HuH-7.5 (cell line): ENCODE measurements around the gene ABHD4.
"Not testable (repeated sequence)": the region's sequence is repeated elsewhere in the genome, so short reads cannot be mapped to it uniquely, and the experiment has no call there.

Experiments
- DNase-seq: peaks from one replicate; pipeline ENCODE4 v3.0.0; 2011; ENCODE audit warnings: low spot score

The ABHD4 gene

DNA sequence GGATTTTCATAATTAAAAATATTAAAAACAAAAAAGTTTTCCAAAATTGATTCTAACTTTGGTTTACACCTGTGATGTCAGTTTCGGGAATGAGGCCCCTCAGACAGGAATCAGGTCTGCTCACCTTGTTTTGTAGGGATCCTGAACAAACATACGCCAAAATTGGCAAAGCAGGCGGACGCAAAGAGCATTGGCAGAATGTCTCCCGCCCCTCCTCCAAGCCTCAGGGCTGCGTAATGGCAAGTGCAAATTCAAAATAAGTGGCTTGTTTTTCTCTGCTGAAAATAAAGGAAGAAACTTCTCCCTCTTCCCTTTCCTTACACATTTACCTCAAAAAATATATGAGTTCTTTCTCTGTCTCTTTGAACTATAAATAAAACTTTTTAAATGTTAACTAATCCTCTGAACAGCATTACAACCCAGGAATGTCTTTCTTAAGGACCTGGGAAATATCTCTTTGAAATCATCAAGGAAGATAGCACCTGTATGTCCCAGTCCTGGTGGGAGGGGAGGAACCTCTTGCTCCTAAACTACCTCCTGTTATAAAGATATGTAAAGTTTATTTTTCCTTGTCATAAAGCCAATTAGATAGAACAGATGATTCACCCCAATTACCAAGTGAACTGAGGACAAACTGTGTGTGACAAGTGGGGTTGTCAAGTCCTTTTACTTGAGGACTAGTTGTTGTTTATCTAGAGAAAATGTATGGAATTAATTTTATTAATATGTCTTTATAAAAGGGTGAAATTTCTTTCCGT, 29.6 kb downstream of the ABHD4 start:
- DNase-seq = no peak

DNA sequence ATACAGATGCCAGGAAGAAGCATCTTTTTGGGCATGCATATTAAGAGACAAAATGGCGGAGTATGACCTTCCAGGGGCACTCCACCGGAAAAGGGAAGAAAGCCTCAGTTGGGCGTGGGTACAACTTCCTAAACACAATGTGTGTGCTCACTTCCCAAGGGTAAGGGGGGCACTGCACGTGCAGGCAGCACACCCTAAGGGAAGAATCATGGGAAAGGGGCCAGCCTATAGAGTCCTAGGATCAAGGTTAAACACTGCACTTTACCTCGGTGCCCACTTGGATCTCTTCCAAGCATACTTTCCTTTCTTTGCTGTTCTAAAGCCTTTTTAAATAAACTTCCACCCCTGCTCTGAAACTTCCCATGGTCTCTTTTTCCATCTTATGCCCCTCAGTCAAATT, 31.3 kb downstream of the ABHD4 start:
- no peak for DNase-seq

DNA sequence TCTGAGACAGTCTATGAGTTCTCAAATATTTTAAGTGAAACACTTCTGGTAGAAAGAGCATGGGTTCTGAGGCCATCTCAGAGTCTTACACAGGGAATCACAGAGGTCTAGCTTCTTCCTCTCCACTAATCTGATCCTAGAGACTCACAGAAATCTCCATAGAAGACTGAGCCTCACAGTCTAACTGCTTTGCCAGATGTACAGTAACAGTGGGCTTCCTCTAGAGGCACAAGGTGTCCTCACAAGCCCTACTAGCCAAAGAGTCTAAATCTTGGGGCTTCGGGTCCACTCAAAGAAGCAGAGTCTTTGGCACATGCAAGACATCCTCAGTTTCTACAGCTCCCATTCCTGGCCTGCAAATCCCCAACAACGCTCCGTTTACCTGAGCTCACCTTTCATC, 32.0 kb downstream of the ABHD4 start:
- DNase-seq = no peak

DNA sequence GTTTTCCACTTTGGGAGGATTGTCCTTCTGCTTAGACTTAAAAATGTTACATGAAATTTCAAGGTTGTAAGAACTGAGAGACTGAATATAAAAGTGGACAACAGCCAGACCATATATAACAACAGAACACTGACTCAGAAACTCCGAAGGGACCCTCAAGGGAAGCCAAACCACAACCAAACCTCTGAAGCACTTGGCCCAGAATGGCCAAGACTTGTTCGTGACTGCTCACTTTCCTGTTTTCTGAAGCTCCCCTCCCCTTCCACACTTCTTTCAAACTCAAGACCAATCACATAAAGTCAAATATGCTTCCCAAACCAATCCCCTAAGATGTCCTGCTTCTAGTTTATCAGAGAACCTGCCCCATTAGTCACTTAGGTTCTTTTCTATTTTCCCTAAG, 32.4 kb downstream of the ABHD4 start:
- DNase-seq = no peak

DNA sequence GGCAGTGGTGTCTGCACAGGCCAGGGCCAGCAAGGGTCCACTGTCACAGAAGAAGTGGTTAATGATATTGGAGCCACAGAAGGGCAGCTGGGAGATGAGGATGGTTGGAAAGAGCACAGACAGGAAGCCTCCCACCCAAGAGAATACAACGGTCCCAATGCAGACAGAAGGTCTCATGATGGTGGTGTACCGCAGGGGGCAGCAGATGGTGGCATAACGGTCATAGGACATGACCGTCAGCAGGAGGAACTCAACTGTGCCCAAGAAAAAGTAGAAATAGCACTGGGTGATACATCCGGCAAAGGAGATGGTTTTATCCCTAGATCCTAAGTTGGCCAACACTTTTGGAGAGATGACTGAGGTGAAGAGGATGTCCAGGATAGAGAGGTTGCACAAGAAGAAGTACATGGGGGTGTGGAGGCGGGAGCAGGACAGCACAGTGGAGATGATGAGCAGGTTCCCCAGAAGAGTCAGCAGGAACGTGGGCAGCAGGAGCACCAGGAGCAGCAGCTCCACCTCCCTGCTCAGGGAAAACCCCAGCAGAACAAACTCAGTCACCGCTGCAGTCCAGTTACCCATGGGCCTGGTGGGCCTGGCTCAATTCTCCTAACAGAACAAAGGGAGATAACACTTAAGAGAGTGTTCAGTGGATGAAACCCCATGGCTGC, 36.3 kb downstream of the ABHD4 start:
- DNase-seq = no peak

DNA sequence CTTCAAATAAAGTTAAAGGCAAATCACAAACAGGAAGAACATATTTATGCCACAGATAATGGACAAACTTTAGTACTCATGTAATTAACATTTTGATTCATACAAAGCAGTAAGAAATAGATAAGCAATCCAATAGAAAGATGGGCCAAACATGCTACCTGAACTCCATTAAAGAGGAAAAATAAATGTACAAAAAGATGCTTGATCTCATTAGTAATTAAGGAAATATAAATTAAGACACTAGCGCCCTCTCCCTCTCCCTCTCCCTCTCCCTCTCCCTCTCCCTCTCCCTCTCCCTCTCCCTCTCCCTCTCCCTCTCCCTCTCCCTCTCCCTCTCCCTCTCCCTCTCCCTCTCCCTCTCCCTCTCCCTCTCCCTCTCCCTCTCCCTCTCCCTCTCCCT, 37.9 kb downstream of the ABHD4 start:
- DNase-seq = not testable (repeated sequence)

DNA sequence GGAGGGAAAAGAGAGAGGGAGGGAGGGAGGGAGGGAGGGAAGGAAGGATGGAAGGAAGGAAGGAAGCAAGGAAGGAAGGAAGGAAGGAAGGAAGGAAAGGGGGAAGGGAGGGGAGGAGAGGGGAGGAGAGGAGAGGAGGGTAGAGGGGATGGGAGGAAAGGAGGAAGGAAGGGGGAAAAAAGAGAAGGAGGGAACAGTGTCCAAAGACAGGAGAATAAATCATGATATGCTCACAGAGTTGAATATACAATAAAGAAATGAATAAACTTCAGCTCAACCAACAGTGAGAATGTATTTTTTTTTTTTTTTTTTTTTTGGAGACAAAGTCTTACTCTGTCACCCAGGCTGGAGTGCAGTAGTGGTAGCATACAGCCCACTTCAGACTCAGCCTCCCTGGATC, 42.1 kb downstream of the ABHD4 start:
- DNase-seq = no peak

DNA sequence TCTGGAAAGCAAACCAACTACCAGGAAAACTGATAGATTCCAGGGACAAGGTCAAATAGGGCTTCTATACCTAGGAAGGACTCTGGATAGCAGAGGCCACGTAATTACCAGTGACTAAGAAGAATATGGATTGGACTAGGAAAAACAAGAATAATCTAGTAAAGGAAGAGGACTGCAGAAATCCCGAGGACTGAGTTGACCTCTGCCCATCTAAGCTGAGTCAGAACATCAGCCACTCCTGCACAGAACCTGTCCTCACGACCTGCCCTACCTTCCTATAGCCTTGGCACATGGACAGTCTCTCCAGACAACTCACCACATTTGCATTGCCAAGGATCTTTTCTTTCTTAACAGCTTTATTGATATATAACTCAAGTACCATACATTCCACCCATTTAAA, 43.7 kb downstream of the ABHD4 start:
- peak; percentile 28 for DNase-seq

DNA sequence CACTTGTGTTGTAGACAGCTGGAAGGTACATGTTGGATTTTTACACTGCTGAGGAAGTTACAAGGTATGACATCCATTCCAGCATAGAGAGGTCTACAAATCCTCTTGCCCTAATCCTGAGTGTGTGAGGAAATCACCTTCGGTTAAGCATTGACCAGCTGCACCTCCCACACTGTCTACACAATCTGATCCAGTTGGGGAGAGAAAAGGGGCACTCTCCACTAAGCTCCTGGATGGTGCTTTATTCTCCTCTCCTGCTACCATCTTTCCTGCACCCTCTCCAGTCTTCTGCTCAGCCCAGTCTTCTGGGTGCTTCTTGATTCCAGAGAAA, 46.2 kb downstream of the ABHD4 start, which contains the start of gene OR6J1:
Gene OR6J1 (minus strand): TSS at position 48 of the 331 bp plus-strand sequence. CDS start 9,541 bp downstream, outside the sequence.
- no peak for DNase-seq

DNA sequence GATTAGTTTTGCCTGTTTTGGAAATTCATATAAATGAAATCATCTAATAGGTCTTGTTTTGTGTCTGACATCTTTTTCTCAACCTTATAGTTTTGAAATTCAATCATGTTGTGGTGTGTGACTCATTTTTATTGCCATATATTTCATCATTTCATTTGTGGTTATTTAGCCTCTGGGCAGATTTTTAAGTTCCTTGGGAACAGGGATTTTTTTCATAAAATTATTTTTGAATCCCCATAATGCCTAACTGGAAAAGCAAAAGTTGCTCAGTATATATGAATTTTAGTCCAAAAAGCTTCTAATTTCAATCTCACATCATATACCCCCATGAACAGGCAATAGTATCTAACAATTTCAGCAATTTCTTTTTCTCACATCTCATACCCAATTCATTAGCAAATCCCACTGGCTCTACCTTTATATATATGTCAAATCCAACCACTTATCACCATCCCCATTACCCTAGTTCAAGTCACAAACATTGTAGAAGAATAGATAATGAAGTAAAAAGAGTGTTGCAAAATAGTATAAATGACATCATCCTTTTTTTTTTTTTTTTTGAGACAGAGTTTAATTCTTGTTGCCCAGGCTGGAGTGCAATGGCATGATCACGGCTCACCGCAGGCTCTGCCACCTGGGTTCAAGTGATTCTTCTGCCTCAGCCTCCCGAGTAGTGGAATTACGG, 48.6 kb downstream of the ABHD4 start:
- DNase-seq = no peak

DNA sequence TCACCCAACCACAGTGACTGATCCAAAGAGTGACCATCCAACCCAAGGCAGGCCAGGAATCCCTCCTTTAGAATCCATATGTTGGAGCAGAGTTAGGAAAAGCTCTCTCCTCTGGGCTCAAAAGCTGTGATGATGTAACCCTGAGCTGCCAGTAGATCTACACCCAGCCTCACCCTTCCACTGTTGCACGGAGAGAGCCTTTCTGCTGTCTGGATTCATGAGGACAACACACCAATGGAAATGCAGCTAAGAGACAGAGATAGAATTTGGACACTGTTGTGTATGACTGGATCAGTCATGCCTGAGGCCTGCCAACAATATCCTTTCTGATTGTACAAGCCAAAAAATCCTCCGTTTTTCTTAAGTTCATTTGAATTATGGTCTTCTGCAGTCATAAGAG, 50.4 kb downstream of the ABHD4 start:
- no peak for DNase-seq

DNA sequence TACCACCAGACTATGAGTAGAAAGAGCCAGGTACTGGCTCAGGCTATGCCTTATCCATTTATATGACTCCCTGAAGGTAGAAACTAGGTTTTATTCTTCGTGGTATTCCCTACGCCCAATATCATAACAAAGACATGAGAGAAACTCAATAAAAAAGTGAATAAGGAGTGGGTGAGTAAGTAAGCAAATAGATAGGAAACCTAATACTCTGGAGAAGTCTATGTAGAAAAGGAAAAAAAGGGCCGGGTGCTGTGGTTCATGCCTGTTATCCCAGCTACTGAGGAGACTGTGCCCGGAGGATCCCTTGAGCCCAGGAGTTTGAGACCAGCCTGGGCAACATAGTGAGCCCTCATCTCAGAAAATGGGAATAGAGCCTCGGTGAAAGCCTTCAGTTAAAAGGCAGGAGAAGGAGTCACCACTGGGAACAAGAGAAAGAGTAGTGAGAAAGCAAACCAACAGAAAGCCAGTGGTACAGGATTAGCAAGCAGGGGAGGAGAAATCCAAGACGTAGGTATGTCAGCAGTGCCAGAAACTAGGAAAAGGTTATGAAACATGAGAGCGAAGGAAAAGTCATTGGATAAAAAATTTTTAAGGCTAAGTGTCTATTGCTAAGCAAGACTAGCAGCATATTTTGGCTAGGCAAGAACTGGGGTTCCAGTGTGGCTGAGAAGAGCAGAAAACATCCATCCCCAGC, 52.1 kb downstream of the ABHD4 start:
- no peak for DNase-seq

DNA sequence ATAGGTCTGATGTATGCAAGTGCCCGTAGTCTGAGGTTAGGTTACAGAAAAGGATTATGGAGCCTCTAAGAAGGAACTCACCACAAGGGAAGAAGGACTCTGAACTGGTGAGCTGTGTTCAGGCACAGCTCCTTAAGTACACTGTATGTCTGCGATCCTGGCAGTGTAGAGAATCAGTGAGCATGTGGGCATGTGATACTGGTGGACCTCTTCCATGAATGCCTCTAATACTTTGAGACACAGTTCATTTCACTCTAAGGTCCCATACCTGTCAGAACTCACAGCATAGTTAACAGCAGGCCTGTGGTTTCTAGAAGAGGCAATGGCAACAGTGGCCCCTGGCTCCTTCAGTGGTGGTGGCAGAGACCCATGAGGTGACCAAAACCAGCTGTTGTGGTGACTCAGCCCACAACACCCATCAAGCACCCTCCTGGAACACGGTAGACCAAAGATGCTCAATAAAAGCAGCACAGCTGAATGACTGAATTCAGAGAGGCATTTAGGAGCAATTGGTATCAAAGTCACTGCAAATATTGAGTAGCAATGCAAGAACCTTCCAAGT, 52.9 kb downstream of the ABHD4 start:
- no peak for DNase-seq

DNA sequence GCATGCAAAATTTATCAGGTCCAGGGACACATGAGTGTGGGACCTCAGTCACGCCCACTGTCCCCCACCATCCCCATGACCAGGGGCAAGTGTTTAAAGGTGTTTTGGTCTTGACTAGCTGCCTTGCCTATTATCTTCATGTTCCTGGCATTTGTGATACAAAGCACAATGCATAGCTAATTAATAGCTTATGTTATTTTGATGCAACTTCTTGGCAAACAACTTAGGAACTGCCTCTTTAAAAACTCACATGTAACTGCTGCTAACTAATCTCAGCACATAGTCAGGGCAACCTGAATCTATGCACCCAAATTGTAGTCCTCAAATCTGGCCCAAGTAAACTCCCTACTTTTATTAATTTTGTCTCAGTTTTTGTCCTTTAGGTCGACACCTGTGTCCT, 53.5 kb downstream of the ABHD4 start:
- DNase-seq = no peak

DNA sequence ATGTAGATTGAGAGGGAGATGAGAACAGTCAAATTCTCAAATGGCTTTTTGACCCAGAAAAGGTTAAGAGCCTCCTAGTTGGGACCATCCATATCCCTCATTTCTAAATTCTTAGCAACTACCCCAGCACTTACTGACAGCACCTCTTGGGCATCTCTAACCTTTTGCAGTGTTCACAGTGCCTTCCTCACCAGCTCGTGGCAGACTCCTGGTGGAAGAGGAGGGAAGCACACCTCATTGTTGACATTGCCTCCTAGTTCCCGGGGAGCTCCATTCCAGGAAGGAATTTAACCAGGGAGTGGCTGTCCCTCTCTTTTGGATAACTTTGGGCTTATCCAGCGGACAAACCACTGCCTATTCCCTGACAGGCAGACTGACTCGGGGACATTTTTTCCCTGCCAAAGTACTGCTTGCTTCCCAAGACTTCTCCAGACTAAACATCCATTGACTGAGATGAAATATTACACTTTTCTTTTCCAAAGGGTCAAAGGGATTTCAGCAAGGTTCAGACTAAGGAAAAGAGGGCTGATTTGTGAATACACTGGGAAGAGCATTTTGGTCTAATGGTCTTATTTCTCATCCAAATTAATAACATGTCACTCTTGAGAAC, 55.0 kb downstream of the ABHD4 start:
- peak; percentile 68 for DNase-seq

DNA sequence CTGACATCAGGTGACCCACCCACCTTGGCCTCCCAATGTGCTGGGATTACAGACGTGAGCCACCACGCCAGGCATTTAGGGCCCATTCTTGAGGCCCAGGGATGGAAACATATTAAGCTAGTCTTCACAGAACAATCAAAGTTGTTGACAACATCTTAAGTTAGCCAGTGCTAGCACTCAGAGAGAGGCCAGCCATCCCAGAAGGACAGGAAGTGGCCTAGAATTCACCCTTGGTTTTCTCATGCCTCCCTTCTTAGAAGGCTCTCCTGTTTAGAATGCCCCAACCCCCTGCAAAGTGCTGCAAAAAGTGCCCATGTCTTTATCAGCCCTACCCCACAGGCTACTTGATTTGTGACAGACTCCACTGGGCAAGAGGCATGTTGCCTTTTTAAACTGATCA, 58.1 kb downstream of the ABHD4 start:
- DNase-seq = no peak

DNA sequence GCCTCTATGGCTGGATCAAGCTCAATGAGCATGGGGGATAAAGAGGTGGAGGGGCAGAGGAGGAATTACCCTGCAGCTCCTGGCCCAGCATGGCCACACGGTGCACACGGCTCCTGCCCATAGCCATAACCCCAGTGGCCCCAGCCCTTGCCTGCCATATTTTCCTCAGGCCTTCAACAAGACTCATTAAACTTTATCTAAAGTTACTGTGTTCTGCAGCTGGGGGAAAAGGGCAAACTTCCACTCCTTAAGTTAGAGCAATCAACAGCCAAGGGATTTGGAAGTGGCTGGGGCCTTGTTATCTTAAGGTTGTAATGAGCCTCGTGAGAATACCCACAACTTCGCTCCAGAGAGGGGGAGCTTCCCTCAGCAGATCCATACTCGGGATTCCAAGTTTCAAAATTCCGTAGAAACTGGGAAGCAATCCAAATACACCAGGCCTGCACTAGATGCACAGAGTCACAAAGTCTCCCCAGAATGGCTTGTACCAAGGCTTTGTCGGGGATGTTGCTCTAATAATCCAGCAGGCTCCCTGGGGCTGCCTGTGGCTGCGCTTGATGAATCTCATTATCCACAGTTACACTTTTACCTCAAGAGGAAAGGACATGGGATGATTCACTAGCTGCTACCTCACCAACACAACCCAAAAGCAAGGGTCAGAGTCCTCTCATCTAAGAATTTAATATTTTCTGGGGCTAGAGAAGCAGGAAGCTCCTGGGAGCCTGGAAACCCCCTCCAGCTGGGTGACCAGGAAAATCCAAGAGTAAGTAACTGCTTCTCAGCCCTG, 59.0 kb downstream of the ABHD4 start:
- no peak for DNase-seq

DNA sequence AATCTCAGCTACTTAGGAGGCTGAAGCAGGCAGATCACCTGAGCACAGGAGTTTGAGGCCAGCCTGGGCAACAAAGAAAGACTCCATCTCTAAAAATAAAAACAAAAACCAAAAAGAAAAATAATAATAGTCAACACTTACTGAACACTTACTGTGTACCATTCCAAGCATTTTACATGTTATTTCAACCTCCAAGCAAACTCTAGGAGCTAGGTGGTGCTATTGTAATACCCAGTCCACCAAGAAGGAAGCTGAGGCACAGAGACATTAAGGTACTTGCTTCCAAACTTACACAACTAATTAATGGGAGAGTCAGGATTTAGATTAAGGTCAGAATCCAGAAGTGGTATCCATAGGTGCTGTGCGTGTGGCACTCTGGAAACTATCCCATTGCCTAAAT, 59.8 kb downstream of the ABHD4 start:
- DNase-seq = no peak

DNA sequence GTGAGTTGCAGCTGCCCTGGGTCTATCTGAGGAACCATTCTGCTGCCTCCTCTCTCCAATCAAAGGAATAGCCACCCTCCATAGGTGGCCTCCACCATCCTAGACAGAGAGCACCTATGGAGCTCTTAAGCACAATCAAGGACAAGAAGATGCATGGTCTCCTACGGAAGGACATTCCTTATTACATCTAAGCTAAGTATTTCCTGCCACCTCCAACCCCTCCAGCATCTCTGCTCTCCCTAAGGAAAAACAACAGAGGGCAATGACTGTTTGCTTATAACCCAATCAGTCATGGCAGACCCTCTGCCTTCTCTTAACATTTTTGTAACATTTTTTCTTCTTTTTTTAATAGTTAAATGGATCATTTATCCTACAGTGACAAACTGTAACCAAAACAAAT, 60.8 kb downstream of the ABHD4 start:
- DNase-seq = no peak

DNA sequence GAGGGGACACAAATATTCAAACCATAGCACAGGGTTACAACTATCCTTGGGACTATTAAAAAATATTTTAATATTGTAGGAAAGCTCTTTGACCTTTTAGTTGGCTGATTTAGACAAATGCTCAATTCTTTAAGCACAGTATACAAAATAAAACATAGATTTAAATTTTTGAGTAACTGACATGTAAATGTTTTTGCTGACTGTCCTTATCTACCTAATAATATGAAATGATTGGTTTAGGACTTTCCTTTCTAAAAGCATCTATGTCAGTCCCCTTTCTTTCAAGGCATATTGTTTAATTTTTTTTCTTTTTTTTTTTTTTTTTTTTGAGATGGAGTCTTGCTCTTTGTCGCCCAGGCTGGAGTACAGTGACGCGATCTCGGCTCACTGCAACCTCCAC, 62.6 kb downstream of the ABHD4 start:
- no peak for DNase-seq
